ENCODE results near the gene POLR2I. TPM values are rescaled to one million over a fixed set of nuclear protein-coding genes. Genes with fewer than 3 reads are reported as not detected.

POLR2I gene
- total RNA-seq, 2 experiments from 2014 or later, result 86.8 to 87.4 TPM

- no peaks in the 10 kb centered on the region for H3K27me3 Mint-ChIP-seq (ENCODE audit: low read depth)
- intact Hi-C loops (cut with micrococcal nuclease), result loop anchor here (10.0 kb wide), 2 partner anchors 396 to 664 kb away; partner anchors contain the start of genes KMT2B and ZNF850
- H3K4me3 Mint-ChIP-seq, result no peak within 1 kb of the TSS
- peaks cover 23% of the 10 kb centered on the region for H3K36me3 Mint-ChIP-seq (ENCODE audit: low read depth)
- H3K27ac Mint-ChIP-seq, result no peak within 1 kb of the TSS
- DNase-seq, result no peak
- peaks cover 16% of the 10 kb centered on the region for H3K4me1 Mint-ChIP-seq (ENCODE audit: low read depth)
- CTCF ChIA-PET, result interaction anchor here (1.2 kb wide), 1 partner anchor 17 kb away, joined by 3 read pairs; no protein-coding TSS in a partner anchor
- H3K9me3 Mint-ChIP-seq, result no peaks in the 10 kb centered on the region
These were observed 4.0 kb downstream of the POLR2I start, which contains the start of gene OVOL3 for GRCh38 chr19:36110487-36111199. TSS of gene OVOL3 (plus strand) at chr19:36111143. CDS start at chr19:36111203, 60 bp downstream.

- H3K27ac Mint-ChIP-seq, result no peak overlapping the region
- H3K27me3 Mint-ChIP-seq (ENCODE audit: low read depth), result no peaks in the 10 kb centered on the region
- CTCF ChIA-PET, result no interaction called here
- peaks cover 17% of the 10 kb centered on the region for H3K36me3 Mint-ChIP-seq (ENCODE audit: low read depth)
- H3K9me3 Mint-ChIP-seq, result no peaks in the 10 kb centered on the region
- intact Hi-C loops (cut with micrococcal nuclease), result no loop called here
- DNase-seq, result no peak
- peaks cover 9% of the 10 kb centered on the region for H3K4me1 Mint-ChIP-seq (ENCODE audit: low read depth)
- H3K4me3 Mint-ChIP-seq, result no peak overlapping the region
These were observed 6.0 kb downstream of the POLR2I start for GRCh38 chr19:36108684-36109083.

DNA sequence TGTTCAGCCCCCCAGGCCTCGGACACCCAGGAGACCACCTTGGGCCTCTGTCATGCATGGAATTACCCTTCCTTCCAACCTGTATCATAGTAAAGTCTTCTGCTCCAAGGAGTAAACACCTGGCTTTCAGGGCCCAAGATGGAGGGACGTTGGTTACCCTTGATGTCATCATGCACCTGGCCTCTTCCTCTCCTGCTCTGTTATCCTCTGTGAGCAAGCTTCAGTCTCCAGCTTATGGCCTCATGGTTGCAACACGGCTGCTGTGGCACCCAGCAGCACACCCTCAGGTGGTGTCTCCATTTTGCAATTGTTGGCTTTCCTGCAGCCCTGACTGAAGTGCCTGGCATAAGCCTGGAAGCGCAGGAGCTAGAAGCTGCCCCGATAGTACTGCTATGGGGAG lies 7.7 kb downstream of the POLR2I start:
- Mint-ChIP-seq H3K4me3 (no peak overlapping the region), H3K27me3 (ENCODE audit: low read depth) (no peaks in the 10 kb centered on the region), H3K4me1 (ENCODE audit: low read depth) (no peaks in the 10 kb centered on the region), H3K27ac (no peak overlapping the region), H3K36me3 (ENCODE audit: low read depth) (peaks cover 13% of the 10 kb centered on the region), H3K9me3 (no peaks in the 10 kb centered on the region)
- intact Hi-C loops (cut with micrococcal nuclease), result no loop called here
- no peak for DNase-seq
- CTCF ChIA-PET, result no interaction called here

DNA sequence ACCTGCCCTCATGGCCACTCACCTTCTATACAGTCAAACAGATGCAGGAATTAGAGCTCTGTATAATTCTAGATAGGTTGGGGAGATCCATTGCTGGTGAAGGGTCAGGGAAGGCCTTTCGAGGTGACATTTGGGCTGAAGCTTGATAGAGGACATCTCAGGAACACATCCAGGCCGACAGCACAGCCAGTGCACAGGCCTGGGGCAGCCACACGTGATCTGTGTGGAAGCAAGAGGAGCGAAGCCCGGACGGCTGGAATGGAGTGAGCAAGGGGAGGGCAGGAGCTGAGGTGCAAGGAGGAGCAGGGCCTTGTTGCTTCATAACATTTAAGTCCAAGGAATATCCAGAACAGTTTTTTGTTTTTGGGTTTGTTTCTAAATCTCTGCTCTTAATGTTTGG lies 8.2 kb downstream of the POLR2I start:
- no peaks in the 10 kb centered on the region for H3K9me3 Mint-ChIP-seq
- no peaks in the 10 kb centered on the region for H3K4me1 Mint-ChIP-seq (ENCODE audit: low read depth)
- DNase-seq, result no peak
- H3K4me3 Mint-ChIP-seq, result no peak overlapping the region
- CTCF ChIA-PET, result no interaction called here
- no peak overlapping the region for H3K27ac Mint-ChIP-seq
- peaks cover 13% of the 10 kb centered on the region for H3K36me3 Mint-ChIP-seq (ENCODE audit: low read depth)
- H3K27me3 Mint-ChIP-seq (ENCODE audit: low read depth), result no peaks in the 10 kb centered on the region
- intact Hi-C loops (cut with micrococcal nuclease), result no loop called here

DNA sequence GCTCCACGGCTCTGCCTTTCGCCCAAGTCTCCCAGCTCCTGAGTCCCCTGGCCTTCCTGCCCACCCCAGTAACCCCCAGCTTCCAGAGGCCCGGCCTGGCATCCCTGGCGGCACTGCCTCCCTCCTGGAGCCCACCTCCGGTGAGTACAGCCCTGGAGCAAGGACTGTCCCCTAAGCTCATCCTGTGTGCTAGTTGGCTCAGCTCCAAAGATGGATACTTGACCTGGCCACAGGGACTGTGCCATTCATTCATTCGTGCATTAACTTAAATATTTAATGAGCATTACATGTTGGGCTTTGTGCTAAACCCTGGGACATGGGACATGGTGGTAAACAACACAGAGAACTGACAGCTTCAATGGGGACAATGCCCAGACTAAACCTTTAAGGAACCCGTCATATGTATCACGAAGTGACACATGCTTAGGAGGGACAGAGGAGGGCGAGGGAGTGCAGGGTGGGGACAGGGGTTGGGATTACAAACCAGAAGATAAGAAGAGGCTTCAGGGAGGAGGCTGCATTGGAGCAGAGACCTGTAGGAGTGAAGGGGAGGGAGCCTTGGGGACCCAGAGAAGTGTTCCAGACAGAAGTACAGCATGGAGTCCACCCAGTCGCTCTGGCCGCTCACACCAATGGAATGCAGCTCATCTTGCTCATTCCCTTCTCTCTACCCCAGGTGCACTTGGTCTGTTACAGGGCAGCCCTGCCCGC lies 10.7 kb downstream of the POLR2I start:
- no peak for DNase-seq
- H3K27me3 Mint-ChIP-seq (ENCODE audit: low read depth), result no peaks in the 10 kb centered on the region
- no peak overlapping the region for H3K4me3 Mint-ChIP-seq
- no peaks in the 10 kb centered on the region for H3K9me3 Mint-ChIP-seq
- peaks cover 15% of the 10 kb centered on the region for H3K36me3 Mint-ChIP-seq (ENCODE audit: low read depth)
- CTCF ChIA-PET, result interaction anchor here (0.6 kb wide), 1 partner anchor 23 kb away, joined by 3 read pairs; no protein-coding TSS in a partner anchor
- intact Hi-C loops (cut with micrococcal nuclease), result no loop called here
- no peaks in the 10 kb centered on the region for H3K4me1 Mint-ChIP-seq (ENCODE audit: low read depth)
- H3K27ac Mint-ChIP-seq, result no peak overlapping the region

DNA sequence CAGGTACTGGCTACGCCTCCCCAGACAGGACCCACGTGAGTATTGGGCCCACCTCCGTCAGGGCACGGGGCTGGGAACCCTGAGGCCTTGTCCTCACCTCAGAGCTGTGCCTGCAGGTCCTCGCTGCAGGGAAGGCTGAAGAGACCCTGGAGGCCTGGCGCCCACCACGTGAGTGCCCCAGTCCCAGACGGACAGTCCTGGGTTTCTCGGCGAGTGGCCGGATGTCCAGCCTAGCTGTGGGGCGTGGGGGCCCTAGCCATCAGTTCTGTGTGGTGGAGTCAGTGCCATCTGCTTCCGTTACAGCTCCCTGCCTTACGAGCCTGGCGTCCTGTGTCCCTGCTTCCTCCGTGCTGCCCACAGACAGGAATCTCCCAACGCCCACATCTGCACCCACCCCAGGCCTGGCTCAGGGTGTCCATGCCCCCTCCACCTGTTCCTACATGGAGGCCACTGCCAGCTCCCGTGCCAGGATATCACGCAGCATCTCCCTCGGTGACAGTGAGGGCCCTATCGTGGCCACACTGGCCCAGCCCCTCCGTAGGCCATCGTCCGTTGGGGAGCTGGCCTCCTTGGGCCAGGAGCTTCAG lies 11.5 kb downstream of the POLR2I start:
- peaks cover 19% of the 10 kb centered on the region for H3K36me3 Mint-ChIP-seq (ENCODE audit: low read depth)
- CTCF ChIA-PET, result interaction anchor here (0.6 kb wide), 1 partner anchor 23 kb away, joined by 3 read pairs; no protein-coding TSS in a partner anchor
- no peaks in the 10 kb centered on the region for H3K27me3 Mint-ChIP-seq (ENCODE audit: low read depth)
- intact Hi-C loops (cut with micrococcal nuclease), result no loop called here
- no peak overlapping the region for H3K27ac Mint-ChIP-seq
- no peak overlapping the region for H3K4me3 Mint-ChIP-seq
- H3K4me1 Mint-ChIP-seq (ENCODE audit: low read depth), result no peaks in the 10 kb centered on the region
- no peak for DNase-seq
- no peaks in the 10 kb centered on the region for H3K9me3 Mint-ChIP-seq

DNA sequence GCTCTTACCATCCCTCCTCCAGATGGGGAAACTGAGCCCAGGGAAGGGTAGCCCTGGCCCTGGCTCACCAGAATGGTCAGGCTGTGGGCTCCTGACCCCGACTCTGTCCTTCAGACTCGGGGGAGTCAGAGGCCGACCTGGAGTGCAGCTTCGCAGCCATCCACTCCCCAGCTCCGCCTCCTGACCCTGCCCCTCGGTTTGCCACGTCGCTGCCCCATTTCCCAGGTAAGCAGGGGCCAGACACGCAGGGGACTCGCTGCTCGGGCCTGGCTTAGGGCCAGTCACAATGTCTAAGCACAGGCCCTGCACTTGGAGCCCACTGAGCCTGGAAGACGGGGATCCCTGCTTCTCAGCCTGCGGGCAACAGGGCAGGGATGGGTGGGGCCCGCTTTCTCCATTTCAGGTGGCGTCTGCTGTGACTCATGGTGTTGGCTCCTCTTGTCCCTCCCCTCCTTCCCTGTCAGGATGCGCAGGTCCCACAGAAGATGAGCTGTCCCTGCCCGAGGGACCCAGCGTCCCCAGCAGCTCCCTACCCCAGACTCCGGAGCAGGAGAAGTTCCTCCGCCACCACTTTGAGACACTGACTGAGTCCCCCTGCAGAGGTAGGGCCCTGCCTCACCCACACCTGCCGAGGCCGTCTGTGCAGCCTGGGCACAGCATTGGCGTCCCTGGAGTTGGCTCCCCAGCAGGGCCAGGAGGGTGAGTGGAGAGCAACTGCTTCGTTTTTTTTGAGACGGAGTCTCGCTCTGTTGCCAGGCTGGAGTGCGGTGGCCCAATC lies 12.9 kb downstream of the POLR2I start:
- H3K36me3 Mint-ChIP-seq (ENCODE audit: low read depth), result peaks cover 22% of the 10 kb centered on the region
- CTCF ChIA-PET, result no interaction called here
- H3K27ac Mint-ChIP-seq, result no peak overlapping the region
- no peak for DNase-seq
- intact Hi-C loops (cut with micrococcal nuclease), result no loop called here
- H3K9me3 Mint-ChIP-seq, result no peaks in the 10 kb centered on the region
- no peaks in the 10 kb centered on the region for H3K4me1 Mint-ChIP-seq (ENCODE audit: low read depth)
- H3K27me3 Mint-ChIP-seq (ENCODE audit: low read depth), result no peaks in the 10 kb centered on the region
- no peak overlapping the region for H3K4me3 Mint-ChIP-seq

DNA sequence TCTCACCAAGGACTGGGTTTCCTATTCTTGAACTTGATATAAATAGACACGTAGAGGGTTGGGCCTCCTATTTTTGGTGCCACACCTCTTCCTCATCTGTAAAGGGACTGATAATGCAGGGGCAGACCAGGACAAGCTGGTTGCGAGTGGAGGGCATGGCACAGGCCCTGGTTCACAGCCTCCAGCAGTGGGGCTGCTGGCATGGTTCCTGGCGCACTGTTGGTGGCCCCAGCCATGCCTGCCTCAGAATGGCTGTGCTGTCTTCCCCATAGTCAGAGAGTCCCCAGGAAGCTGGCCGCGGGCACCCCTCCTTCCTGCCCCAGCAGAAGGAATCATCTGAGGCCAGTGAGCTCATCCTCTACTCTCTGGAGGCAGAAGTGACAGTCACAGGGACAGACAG lies 14.2 kb downstream of the POLR2I start:
- no peaks in the 10 kb centered on the region for H3K9me3 Mint-ChIP-seq
- H3K27ac Mint-ChIP-seq, result no peak overlapping the region

GRCh38 chr19:36099166-36099785 lies 15.4 kb downstream of the POLR2I start:
- H3K9me3 Mint-ChIP-seq, result no peaks in the 10 kb centered on the region
- intact Hi-C loops (cut with micrococcal nuclease), result no loop called here
- H3K27ac Mint-ChIP-seq, result no peak overlapping the region
- H3K36me3 Mint-ChIP-seq (ENCODE audit: low read depth), result peaks cover 17% of the 10 kb centered on the region
- H3K27me3 Mint-ChIP-seq (ENCODE audit: low read depth), result no peaks in the 10 kb centered on the region
- no peak for DNase-seq
- H3K4me3 Mint-ChIP-seq, result no peak overlapping the region
- CTCF ChIA-PET, result no interaction called here
- no peaks in the 10 kb centered on the region for H3K4me1 Mint-ChIP-seq (ENCODE audit: low read depth)

More for the DNA sequence above, 14.2 kb downstream of the POLR2I start:
- H3K4me3 Mint-ChIP-seq, result no peak overlapping the region
- H3K4me1 Mint-ChIP-seq (ENCODE audit: low read depth), result no peaks in the 10 kb centered on the region
- no peak for DNase-seq
- H3K27me3 Mint-ChIP-seq (ENCODE audit: low read depth), result no peaks in the 10 kb centered on the region
- peaks cover 17% of the 10 kb centered on the region for H3K36me3 Mint-ChIP-seq (ENCODE audit: low read depth)
- CTCF ChIA-PET, result no interaction called here
- intact Hi-C loops (cut with micrococcal nuclease), result no loop called here

DNA sequence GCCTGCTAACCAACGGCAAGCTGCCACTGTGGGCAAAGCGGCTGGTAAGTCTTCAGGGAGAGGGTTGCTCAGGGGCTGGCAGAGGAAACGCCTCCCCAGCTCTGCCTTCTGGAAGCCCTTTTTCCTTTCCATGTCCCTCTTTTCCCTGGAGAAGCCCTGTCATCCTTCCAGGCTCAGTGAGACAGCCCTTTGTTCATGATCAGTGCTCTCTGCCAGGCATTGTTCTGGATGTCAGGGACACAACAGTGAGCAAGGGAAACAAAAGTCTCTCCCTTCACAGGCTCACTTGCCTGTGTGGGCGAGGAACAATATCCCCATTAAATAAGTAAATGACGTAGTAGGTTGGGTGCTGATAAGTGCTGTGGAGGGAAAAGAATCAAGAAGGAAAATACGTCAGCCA lies 17.6 kb downstream of the POLR2I start:
- Mint-ChIP-seq H3K27me3 (ENCODE audit: low read depth) (no peaks in the 10 kb centered on the region), H3K4me1 (ENCODE audit: low read depth) (peaks cover 12% of the 10 kb centered on the region), H3K36me3 (ENCODE audit: low read depth) (peaks cover 30% of the 10 kb centered on the region), H3K4me3 (no peak overlapping the region), H3K27ac (no peak overlapping the region), H3K9me3 (no peaks in the 10 kb centered on the region)
- CTCF ChIA-PET, result no interaction called here
- no peak for DNase-seq
- intact Hi-C loops (cut with micrococcal nuclease), result no loop called here

GRCh38 chr19:36093687-36094086 lies 21.0 kb downstream of the POLR2I start:
- Mint-ChIP-seq H3K4me3 (no peak overlapping the region), H3K27ac (no peak overlapping the region), H3K36me3 (ENCODE audit: low read depth) (peaks cover 39% of the 10 kb centered on the region), H3K27me3 (ENCODE audit: low read depth) (no peaks in the 10 kb centered on the region), H3K9me3 (no peaks in the 10 kb centered on the region), H3K4me1 (ENCODE audit: low read depth) (peaks cover 12% of the 10 kb centered on the region)
- CTCF ChIA-PET, result no interaction called here
- intact Hi-C loops (cut with micrococcal nuclease), result no loop called here
- no peak for DNase-seq

- peak; percentile 19 for DNase-seq
- Mint-ChIP-seq H3K27me3 (ENCODE audit: low read depth) (no peaks in the 10 kb centered on the region), H3K27ac (peak overlapping the region; percentile 31), H3K9me3 (no peaks in the 10 kb centered on the region), H3K4me3 (no peak overlapping the region), H3K36me3 (ENCODE audit: low read depth) (peaks cover 38% of the 10 kb centered on the region), H3K4me1 (ENCODE audit: low read depth) (peaks cover 12% of the 10 kb centered on the region)
- CTCF ChIA-PET, result no interaction called here
- intact Hi-C loops (cut with micrococcal nuclease), result no loop called here
These were observed 21.5 kb downstream of the POLR2I start for GRCh38 chr19:36093146-36093662.

All from activated naive CD4-positive, alpha-beta T cell treated with anti-CD3 and anti-CD28 coated beads for 36 hours (primary cell).